WTC11 (cell line): Measurements from ENCODE around the gene SPATA6. TPM values are rescaled to one million over a fixed set of nuclear protein-coding genes. Genes with fewer than 3 reads are reported as not detected.

Source experiments
- ATAC-seq: fragments of 200-7000 bp; cut with Tn5 transposase; 2 replicates; pipeline ENCODE4 v1.10.0; 2021; ENCODE audit warnings: mild to moderate bottlenecking, moderate library complexity
- CTCF ChIA-PET: fragments of 300-600 bp; sonication (Branson Sonifier 250); formaldehyde crosslinking; loops from one replicate; lab custom pipeline; 2021; ENCODE audit warnings: antibody characterized with exemption; lab: Charles Lee
- POLR2A ChIA-PET: fragments of 350-600 bp; sonication (Branson Sonifier 250); formaldehyde crosslinking; loops from one replicate; lab custom pipeline; 2021; ENCODE audit warnings: antibody characterized with exemption; lab: Charles Lee
- DNase-seq: peaks from one replicate; pipeline ENCODE4 v3.0.0; 2021; ENCODE audit warnings: low spot score
- H3K27ac Mint-ChIP-seq: 2 replicates; pipeline ENCODE4 v1.8.0; 2021; ENCODE audit warnings: mixed read lengths
- H3K27me3 Mint-ChIP-seq: 2 replicates; pipeline ENCODE4 v1.8.0; 2021; ENCODE audit warnings: low read depth, mild to moderate bottlenecking, moderate library complexity, mixed read lengths
- H3K36me3 Mint-ChIP-seq: 2 replicates; pipeline ENCODE4 v1.8.0; 2021; ENCODE audit warnings: mixed read lengths
- H3K4me1 Mint-ChIP-seq: 2 replicates; pipeline ENCODE4 v1.8.0; 2022; ENCODE audit warnings: mixed read lengths
- H3K4me3 Mint-ChIP-seq: 2 replicates; pipeline ENCODE4 v1.8.0; 2021; ENCODE audit warnings: mild to moderate bottlenecking, moderate library complexity, mixed read lengths
- H3K9me3 Mint-ChIP-seq: 2 replicates; pipeline ENCODE4 v1.8.0; 2021; ENCODE audit warnings: mixed read lengths
- CREB1 ChIP-seq: sonication (generic); formaldehyde crosslinking; IDR thresholded peaks from 2 replicates; pipeline ENCODE4 v1.8.0; 2023; ENCODE audit warnings: mild to moderate bottlenecking, missing genetic modification reagents
- FOXJ3 ChIP-seq: sonication (generic); formaldehyde crosslinking; IDR thresholded peaks from 2 replicates; pipeline ENCODE4 v1.9.0; 2021; ENCODE audit warnings: missing genetic modification reagents, mild to moderate bottlenecking, borderline replicate concordance
- FOXK1 ChIP-seq: sonication (generic); formaldehyde crosslinking; IDR thresholded peaks from 2 replicates; pipeline ENCODE4 v1.8.0; 2022; ENCODE audit warnings: mild to moderate bottlenecking, moderate library complexity, missing genetic modification reagents
- FOXP4 ChIP-seq: sonication (generic); formaldehyde crosslinking; IDR thresholded peaks from 2 replicates; pipeline ENCODE4 v1.8.0; 2022; ENCODE audit warnings: mild to moderate bottlenecking, missing genetic modification reagents
- GRHL2 ChIP-seq: fragments of 250-450 bp; sonication (Bioruptor Pico); IDR thresholded peaks from 2 replicates; pipeline ENCODE4 v1.8.0; 2022; ENCODE audit warnings: mild to moderate bottlenecking, moderate library complexity; ENCODE audit not compliant: insufficient replicate concordance, severe bottlenecking
- NR3C1 ChIP-seq: sonication (generic); formaldehyde crosslinking; conservative IDR thresholded peaks from 2 replicates; pipeline ENCODE4 v1.8.1; 2023; ENCODE audit warnings: low read depth, mild to moderate bottlenecking, missing genetic modification reagents
- RELA ChIP-seq: sonication (generic); formaldehyde crosslinking; IDR thresholded peaks from 2 replicates; pipeline ENCODE4 v1.8.1; 2022; ENCODE audit warnings: missing genetic modification reagents, mild to moderate bottlenecking, borderline replicate concordance
- SMAD4 ChIP-seq: sonication (generic); formaldehyde crosslinking; IDR thresholded peaks from 2 replicates; pipeline ENCODE4 v1.8.0; 2022; ENCODE audit warnings: mild to moderate bottlenecking, missing genetic modification reagents
- STAT6 ChIP-seq: sonication (generic); formaldehyde crosslinking; conservative IDR thresholded peaks from 2 replicates; pipeline ENCODE4 v1.8.1; 2023; ENCODE audit warnings: mild to moderate bottlenecking, low read depth, missing genetic modification reagents, moderate library complexity
- TEAD1 ChIP-seq: sonication (generic); formaldehyde crosslinking; IDR thresholded peaks from 2 replicates; pipeline ENCODE4 v1.8.0; 2022; ENCODE audit warnings: mild to moderate bottlenecking, missing genetic modification reagents
- TP53 ChIP-seq: sonication (generic); formaldehyde crosslinking; IDR thresholded peaks from 2 replicates; pipeline ENCODE4 v1.8.1; 2023; ENCODE audit warnings: mild to moderate bottlenecking, missing genetic modification reagents
- USF2 ChIP-seq: sonication (generic); formaldehyde crosslinking; IDR thresholded peaks from 2 replicates; pipeline ENCODE4 v1.8.1; 2023; ENCODE audit warnings: mild to moderate bottlenecking, missing genetic modification reagents, moderate library complexity
- ZNF263 ChIP-seq: sonication (generic); formaldehyde crosslinking; IDR thresholded peaks from 2 replicates; pipeline ENCODE4 v1.8.1; 2022; ENCODE audit warnings: low read depth, mild to moderate bottlenecking, moderate library complexity, missing genetic modification reagents
- ZNF317 ChIP-seq: sonication (generic); formaldehyde crosslinking; IDR thresholded peaks from 2 replicates; pipeline ENCODE4 v1.8.1; 2023; ENCODE audit warnings: low read depth, mild to moderate bottlenecking, moderate library complexity, missing genetic modification reagents, borderline replicate concordance
- total RNA-seq: library from RNA; stranded (reverse); gene quantifications from 3 replicates; pipeline ENCODE4 v1.2.3, GENCODE V29; 2021
- TF ChIP-seq, protein P1 (sequence below): sonication (generic); formaldehyde crosslinking; IDR thresholded peaks from 2 replicates; pipeline ENCODE4 v1.8.1; 2023; ENCODE audit warnings: mild to moderate bottlenecking, missing genetic modification reagents
- TF ChIP-seq, protein P2 (sequence below): sonication (generic); formaldehyde crosslinking; IDR thresholded peaks from 2 replicates; pipeline ENCODE4 v1.8.0; 2023; ENCODE audit warnings: missing genetic modification reagents, mild to moderate bottlenecking, borderline replicate concordance

Gene SPATA6
- total RNA-seq, 1 experiment from 2014 or later: 17.7 TPM

- ATAC-seq: peak; percentile 62
- CTCF ChIA-PET: interaction anchor here (1.2 to 2.3 kb wide), 3 partner anchors 9 to 68 kb away, joined by 4 to 13 read pairs (median 7); partner anchors contain the start of gene SPATA6
- Mint-ChIP-seq H3K4me3 (no peak overlapping the region), H3K36me3 (no peaks in the 10 kb centered on the region), H3K9me3 (no peaks in the 10 kb centered on the region), H3K27ac (no peak overlapping the region), H3K4me1 (peaks cover 19% of the 10 kb centered on the region), H3K27me3 (no peaks in the 10 kb centered on the region)
- no peak for TF ChIP-seq TEAD1 (CRISPR knock-in tag)
- TF ChIP-seq USF2 (CRISPR knock-in tag): no peak
- no peak for TF ChIP-seq FOXP4
- no peak for TF ChIP-seq TP53
- TF ChIP-seq RELA (CRISPR knock-in tag): no peak
- no peak for TF ChIP-seq ZNF263 (CRISPR knock-in tag)
- no peak for TF ChIP-seq FOXJ3 (CRISPR knock-in tag)
- TF ChIP-seq STAT6 (CRISPR knock-in tag): no peak
- no peak for TF ChIP-seq NR3C1 (CRISPR knock-in tag)
- TF ChIP-seq, protein P1, sequence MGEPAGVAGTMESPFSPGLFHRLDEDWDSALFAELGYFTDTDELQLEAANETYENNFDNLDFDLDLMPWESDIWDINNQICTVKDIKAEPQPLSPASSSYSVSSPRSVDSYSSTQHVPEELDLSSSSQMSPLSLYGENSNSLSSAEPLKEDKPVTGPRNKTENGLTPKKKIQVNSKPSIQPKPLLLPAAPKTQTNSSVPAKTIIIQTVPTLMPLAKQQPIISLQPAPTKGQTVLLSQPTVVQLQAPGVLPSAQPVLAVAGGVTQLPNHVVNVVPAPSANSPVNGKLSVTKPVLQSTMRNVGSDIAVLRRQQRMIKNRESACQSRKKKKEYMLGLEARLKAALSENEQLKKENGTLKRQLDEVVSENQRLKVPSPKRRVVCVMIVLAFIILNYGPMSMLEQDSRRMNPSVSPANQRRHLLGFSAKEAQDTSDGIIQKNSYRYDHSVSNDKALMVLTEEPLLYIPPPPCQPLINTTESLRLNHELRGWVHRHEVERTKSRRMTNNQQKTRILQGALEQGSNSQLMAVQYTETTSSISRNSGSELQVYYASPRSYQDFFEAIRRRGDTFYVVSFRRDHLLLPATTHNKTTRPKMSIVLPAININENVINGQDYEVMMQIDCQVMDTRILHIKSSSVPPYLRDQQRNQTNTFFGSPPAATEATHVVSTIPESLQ (CRISPR knock-in tag): no peak
- no peak for TF ChIP-seq SMAD4 (CRISPR knock-in tag)
- POLR2A ChIA-PET: interaction anchor here (1.4 kb wide), 1 partner anchor 9 kb away, joined by 7 read pairs; the partner anchor contains the start of gene SPATA6
- no peak for DNase-seq
These were observed 9.2 kb downstream of the SPATA6 start for GRCh38 chr1:48462716-48463302.

- no peak for ATAC-seq
- CTCF ChIA-PET: interaction anchor here (0.7 to 1.9 kb wide), 3 partner anchors 20 to 47 kb away, joined by 3 to 9 read pairs (median 5); partner anchors contain the start of gene SPATA6
- no peak overlapping the region for H3K4me3 Mint-ChIP-seq
- H3K27ac Mint-ChIP-seq: no peak overlapping the region
- POLR2A ChIA-PET: no interaction called here
- 0 out of 2 replicates have a peak, but pooled peaks cover 3% of the 10 kb centered on the region for H3K27me3 Mint-ChIP-seq
- no peak for DNase-seq
- H3K36me3 Mint-ChIP-seq: peaks cover 5% of the 10 kb centered on the region; the same call in 1 of the 2 replicates
- no peak for TF ChIP-seq FOXK1 (CRISPR knock-in tag)
- TF ChIP-seq, protein P2, sequence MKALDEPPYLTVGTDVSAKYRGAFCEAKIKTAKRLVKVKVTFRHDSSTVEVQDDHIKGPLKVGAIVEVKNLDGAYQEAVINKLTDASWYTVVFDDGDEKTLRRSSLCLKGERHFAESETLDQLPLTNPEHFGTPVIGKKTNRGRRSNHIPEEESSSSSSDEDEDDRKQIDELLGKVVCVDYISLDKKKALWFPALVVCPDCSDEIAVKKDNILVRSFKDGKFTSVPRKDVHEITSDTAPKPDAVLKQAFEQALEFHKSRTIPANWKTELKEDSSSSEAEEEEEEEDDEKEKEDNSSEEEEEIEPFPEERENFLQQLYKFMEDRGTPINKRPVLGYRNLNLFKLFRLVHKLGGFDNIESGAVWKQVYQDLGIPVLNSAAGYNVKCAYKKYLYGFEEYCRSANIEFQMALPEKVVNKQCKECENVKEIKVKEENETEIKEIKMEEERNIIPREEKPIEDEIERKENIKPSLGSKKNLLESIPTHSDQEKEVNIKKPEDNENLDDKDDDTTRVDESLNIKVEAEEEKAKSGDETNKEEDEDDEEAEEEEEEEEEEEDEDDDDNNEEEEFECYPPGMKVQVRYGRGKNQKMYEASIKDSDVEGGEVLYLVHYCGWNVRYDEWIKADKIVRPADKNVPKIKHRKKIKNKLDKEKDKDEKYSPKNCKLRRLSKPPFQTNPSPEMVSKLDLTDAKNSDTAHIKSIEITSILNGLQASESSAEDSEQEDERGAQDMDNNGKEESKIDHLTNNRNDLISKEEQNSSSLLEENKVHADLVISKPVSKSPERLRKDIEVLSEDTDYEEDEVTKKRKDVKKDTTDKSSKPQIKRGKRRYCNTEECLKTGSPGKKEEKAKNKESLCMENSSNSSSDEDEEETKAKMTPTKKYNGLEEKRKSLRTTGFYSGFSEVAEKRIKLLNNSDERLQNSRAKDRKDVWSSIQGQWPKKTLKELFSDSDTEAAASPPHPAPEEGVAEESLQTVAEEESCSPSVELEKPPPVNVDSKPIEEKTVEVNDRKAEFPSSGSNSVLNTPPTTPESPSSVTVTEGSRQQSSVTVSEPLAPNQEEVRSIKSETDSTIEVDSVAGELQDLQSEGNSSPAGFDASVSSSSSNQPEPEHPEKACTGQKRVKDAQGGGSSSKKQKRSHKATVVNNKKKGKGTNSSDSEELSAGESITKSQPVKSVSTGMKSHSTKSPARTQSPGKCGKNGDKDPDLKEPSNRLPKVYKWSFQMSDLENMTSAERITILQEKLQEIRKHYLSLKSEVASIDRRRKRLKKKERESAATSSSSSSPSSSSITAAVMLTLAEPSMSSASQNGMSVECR (CRISPR knock-in tag): no peak
- TF ChIP-seq CREB1 (CRISPR knock-in tag): no peak
- no peak for TF ChIP-seq GRHL2 (CRISPR knock-in tag)
- no peak for TF ChIP-seq ZNF317 (CRISPR knock-in tag)
- TF ChIP-seq, all 79 proteins: peak for 0
- Mint-ChIP-seq H3K9me3 (no peaks in the 10 kb centered on the region), H3K4me1 (peaks cover 5% of the 10 kb centered on the region; the same call in 1 of the 2 replicates)
These were observed 21.5 kb downstream of the SPATA6 start for GRCh38 chr1:48450505-48450904.
